Neural progenitor cell (in vitro differentiated cells): ENCODE measurements around the gene S100A7A.

Source experiments
- EZH2 ChIP-seq: fragments of 200-600 bp; sonication (generic); IDR thresholded peaks from 2 replicates; pipeline ENCODE4 v1.6.1; 2017; ENCODE audit warnings: antibody characterized with exemption, mild to moderate bottlenecking, moderate library complexity
- EZH2phosphoT487 ChIP-seq: fragments of 200-600 bp; sonication (generic); IDR thresholded peaks from 2 replicates; pipeline ENCODE4 v1.6.1; 2017; ENCODE audit warnings: antibody characterized with exemption
- TF ChIP-seq, protein P1 (sequence below): fragments of 200-600 bp; sonication (generic); IDR thresholded peaks from 2 replicates; pipeline ENCODE4 v1.5.1; 2017; ENCODE audit warnings: antibody characterized with exemption, mild to moderate bottlenecking

DNA sequence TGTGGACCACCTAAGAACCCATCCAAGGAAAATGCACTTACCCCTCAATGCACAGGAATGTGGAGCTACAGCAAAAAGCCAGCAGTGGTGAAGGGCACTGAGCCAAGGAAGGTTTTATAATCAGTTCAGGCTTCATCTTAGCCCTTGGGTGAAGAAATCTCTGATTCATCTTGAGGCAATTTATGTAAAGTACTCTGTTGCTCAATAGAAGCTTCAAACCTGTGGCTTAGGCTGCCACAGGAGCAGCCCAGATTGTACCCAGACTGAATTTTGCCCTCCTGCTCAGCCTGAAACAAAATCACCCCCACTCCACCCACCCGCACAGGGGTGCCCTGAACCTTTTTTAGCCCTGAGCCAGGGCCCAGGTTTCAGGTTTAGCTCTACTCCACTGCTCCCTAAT, 40.8 kb upstream of the S100A7A start, which contains the start of gene S100A12:
- TF ChIP-seq, protein P1, sequence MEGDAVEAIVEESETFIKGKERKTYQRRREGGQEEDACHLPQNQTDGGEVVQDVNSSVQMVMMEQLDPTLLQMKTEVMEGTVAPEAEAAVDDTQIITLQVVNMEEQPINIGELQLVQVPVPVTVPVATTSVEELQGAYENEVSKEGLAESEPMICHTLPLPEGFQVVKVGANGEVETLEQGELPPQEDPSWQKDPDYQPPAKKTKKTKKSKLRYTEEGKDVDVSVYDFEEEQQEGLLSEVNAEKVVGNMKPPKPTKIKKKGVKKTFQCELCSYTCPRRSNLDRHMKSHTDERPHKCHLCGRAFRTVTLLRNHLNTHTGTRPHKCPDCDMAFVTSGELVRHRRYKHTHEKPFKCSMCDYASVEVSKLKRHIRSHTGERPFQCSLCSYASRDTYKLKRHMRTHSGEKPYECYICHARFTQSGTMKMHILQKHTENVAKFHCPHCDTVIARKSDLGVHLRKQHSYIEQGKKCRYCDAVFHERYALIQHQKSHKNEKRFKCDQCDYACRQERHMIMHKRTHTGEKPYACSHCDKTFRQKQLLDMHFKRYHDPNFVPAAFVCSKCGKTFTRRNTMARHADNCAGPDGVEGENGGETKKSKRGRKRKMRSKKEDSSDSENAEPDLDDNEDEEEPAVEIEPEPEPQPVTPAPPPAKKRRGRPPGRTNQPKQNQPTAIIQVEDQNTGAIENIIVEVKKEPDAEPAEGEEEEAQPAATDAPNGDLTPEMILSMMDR = no peak
- TF ChIP-seq EZH2phosphoT487 (no peak), EZH2 (no peak)
